OCI-LY3 (cell line): ENCODE data around the gene NUP93.

Experiments used
- CTCF ChIP-seq: fragments of 200-600, 300-600 bp; sonication (generic); IDR thresholded peaks from 2 replicates; pipeline ENCODE4 v1.5.1; 2014; ENCODE audit warnings: antibody characterized with exemption, low read length, low read depth
- EZH2phosphoT487 ChIP-seq: fragments of 200-600 bp; shearing (Covaris generic); IDR thresholded peaks from 2 replicates; pipeline ENCODE4 v1.6.1; 2018; ENCODE audit warnings: antibody characterized with exemption, mixed run types, low read depth

DNA sequence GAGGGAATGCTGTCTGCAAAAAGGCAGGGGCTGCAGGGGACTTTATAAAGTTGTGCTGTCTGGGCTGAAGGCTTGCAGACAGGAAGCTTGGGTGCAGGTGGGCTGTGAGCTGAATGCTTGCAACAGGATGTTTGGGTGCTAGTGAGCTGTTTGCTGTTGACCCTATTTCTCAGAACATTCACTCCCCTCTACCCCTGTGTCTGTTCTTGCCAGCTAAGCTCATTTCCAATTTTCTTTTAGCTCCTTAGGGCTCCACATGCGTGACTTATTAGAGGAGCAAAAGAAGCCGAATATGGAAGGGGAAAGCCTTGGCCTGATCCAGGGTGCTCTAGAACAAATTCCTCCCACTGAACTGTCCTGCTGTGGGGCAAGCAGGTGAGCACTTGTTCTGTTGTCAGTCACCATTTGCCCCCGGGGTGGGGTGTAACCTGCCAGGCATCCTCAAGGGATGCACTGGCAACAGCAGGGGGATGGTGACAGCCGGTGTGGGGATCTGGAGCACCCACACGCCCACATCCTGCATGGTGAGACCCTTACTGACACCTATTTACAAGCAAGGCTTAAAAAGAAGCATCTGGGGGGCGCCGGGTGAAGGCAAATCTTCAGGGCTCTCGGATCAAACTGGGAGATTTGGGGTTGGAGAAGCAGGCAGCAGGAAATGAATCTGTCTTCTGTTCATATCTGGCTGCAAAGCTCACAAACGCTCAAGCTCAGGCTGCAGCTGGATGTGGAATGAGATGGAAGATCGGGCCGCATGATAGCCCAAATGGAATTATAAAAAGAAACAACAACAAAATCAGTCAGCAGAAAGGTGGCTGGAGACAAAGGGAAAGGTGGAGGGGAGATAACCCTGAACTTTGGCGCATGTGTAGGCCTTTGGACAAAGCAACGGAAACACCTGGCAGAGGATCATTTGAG lies 21.1 kb upstream of the NUP93 start:
- TF ChIP-seq CTCF (no peak), EZH2phosphoT487 (no peak)
